H1 (cell line): Measurements from ENCODE around the gene SPATS2L. TPM values are rescaled to one million over a fixed set of nuclear protein-coding genes. Genes with fewer than 3 reads are reported as not detected.

Experiments
- ASH2L ChIP-seq: fragments of 200-600, 300-600 bp; sonication (generic); IDR thresholded peaks from one replicate; pipeline ENCODE4 v1.7.1; 2017; ENCODE audit warnings: low read length
- POU5F1 ChIP-seq: IDR thresholded peaks from 2 replicates; pipeline ENCODE4 v1.6.1; 2011; ENCODE audit warnings: low read depth, mild to moderate bottlenecking, low read length, moderate library complexity
- polyA plus RNA-seq, 7 experiments: library from polyadenylated mRNA; depleted of rRNA in 3 of 7; stranded (reverse) in 5 of 7; unstranded in 2 of 7; fragments of >200 nt in 5 of 7; fragments of 200-250 nt in 2 of 7; gene quantifications; 1 replicate in 5 of 7; 2 replicates in 1 of 7; 4 replicates in 1 of 7; pipeline versions ENCODE4 v1.2.1 to v1.2.3, GENCODE V29; 2011 to 2013; ENCODE audit warnings: missing spikeins in 2 of 7, mixed read lengths in 2 of 7
- total RNA-seq: library from RNA; stranded (reverse); fragmentation: NEBNext Ultra II Directional; extraction: Animal tissue kit (Norgen Biotek cat#: 25700); gene quantifications from 2 replicates; pipeline ENCODE4 v1.2.1, GENCODE V29; 2021
- TF ChIP-seq, protein P1 (sequence below): fragments of 300-600 bp; sonication (generic); IDR thresholded peaks from 2 replicates; pipeline ENCODE4 v1.7.1; 2012; ENCODE audit warnings: low read length, moderate library complexity, mild to moderate bottlenecking, inconsistent platforms; ENCODE audit not compliant: insufficient replicate concordance
- TF ChIP-seq, protein P2 (sequence below): IDR thresholded peaks from 2 replicates; pipeline ENCODE4 v1.6.1; 2012; ENCODE audit warnings: inconsistent platforms

Gene SPATS2L
- total and polyA plus RNA-seq, 2 of the 8 experiments (the other 6 are each of a cell fraction or from before 2014, with no cell fraction given), result 67.3 to 189 TPM

DNA sequence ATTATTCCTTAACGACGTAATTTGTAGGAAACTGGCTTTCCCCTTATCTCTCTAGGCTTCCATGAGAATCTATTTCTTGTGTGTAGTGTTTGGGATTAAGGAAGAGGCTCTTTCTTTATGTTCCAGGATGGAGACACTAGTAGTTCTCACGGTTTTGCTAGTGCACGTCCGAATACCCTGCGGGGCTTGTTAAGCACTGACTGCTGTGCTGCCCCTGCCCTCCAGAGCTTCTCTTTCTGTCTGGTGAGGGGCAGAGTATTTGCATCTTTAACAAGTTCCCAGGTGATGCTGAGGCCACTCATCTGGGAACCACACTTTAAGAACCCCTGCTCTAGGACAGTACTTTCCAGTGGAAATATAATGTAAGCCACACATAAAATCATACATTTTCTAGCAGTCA lies 76.4 kb downstream of the SPATS2L start (continued):
- TF ChIP-seq, protein P1, sequence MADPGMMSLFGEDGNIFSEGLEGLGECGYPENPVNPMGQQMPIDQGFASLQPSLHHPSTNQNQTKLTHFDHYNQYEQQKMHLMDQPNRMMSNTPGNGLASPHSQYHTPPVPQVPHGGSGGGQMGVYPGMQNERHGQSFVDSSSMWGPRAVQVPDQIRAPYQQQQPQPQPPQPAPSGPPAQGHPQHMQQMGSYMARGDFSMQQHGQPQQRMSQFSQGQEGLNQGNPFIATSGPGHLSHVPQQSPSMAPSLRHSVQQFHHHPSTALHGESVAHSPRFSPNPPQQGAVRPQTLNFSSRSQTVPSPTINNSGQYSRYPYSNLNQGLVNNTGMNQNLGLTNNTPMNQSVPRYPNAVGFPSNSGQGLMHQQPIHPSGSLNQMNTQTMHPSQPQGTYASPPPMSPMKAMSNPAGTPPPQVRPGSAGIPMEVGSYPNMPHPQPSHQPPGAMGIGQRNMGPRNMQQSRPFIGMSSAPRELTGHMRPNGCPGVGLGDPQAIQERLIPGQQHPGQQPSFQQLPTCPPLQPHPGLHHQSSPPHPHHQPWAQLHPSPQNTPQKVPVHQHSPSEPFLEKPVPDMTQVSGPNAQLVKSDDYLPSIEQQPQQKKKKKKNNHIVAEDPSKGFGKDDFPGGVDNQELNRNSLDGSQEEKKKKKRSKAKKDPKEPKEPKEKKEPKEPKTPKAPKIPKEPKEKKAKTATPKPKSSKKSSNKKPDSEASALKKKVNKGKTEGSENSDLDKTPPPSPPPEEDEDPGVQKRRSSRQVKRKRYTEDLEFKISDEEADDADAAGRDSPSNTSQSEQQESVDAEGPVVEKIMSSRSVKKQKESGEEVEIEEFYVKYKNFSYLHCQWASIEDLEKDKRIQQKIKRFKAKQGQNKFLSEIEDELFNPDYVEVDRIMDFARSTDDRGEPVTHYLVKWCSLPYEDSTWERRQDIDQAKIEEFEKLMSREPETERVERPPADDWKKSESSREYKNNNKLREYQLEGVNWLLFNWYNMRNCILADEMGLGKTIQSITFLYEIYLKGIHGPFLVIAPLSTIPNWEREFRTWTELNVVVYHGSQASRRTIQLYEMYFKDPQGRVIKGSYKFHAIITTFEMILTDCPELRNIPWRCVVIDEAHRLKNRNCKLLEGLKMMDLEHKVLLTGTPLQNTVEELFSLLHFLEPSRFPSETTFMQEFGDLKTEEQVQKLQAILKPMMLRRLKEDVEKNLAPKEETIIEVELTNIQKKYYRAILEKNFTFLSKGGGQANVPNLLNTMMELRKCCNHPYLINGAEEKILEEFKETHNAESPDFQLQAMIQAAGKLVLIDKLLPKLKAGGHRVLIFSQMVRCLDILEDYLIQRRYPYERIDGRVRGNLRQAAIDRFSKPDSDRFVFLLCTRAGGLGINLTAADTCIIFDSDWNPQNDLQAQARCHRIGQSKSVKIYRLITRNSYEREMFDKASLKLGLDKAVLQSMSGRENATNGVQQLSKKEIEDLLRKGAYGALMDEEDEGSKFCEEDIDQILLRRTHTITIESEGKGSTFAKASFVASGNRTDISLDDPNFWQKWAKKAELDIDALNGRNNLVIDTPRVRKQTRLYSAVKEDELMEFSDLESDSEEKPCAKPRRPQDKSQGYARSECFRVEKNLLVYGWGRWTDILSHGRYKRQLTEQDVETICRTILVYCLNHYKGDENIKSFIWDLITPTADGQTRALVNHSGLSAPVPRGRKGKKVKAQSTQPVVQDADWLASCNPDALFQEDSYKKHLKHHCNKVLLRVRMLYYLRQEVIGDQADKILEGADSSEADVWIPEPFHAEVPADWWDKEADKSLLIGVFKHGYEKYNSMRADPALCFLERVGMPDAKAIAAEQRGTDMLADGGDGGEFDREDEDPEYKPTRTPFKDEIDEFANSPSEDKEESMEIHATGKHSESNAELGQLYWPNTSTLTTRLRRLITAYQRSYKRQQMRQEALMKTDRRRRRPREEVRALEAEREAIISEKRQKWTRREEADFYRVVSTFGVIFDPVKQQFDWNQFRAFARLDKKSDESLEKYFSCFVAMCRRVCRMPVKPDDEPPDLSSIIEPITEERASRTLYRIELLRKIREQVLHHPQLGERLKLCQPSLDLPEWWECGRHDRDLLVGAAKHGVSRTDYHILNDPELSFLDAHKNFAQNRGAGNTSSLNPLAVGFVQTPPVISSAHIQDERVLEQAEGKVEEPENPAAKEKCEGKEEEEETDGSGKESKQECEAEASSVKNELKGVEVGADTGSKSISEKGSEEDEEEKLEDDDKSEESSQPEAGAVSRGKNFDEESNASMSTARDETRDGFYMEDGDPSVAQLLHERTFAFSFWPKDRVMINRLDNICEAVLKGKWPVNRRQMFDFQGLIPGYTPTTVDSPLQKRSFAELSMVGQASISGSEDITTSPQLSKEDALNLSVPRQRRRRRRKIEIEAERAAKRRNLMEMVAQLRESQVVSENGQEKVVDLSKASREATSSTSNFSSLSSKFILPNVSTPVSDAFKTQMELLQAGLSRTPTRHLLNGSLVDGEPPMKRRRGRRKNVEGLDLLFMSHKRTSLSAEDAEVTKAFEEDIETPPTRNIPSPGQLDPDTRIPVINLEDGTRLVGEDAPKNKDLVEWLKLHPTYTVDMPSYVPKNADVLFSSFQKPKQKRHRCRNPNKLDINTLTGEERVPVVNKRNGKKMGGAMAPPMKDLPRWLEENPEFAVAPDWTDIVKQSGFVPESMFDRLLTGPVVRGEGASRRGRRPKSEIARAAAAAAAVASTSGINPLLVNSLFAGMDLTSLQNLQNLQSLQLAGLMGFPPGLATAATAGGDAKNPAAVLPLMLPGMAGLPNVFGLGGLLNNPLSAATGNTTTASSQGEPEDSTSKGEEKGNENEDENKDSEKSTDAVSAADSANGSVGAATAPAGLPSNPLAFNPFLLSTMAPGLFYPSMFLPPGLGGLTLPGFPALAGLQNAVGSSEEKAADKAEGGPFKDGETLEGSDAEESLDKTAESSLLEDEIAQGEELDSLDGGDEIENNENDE, result no peak
- TF ChIP-seq ASH2L, result no peak
- no peak for TF ChIP-seq POU5F1
- TF ChIP-seq, protein P2, sequence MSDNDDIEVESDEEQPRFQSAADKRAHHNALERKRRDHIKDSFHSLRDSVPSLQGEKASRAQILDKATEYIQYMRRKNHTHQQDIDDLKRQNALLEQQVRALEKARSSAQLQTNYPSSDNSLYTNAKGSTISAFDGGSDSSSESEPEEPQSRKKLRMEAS, result no peak
